HG02623 (cell line): ENCODE results near the gene KIF19.

ENCODE experiments used
- ATAC-seq: cut with Tn5 transposase; IDR thresholded peaks from one replicate; pipeline ENCODE4 v1.9.1; 2021; ENCODE audit warnings: moderate library complexity; ENCODE audit not compliant: unreplicated experiment

KIF19 gene

GRCh38 chr17:74303305-74303704, 22.7 kb upstream of the KIF19 start:
- ATAC-seq, result no peak

- no peak for ATAC-seq
These were observed 21.8 kb upstream of the KIF19 start for GRCh38 chr17:74304184-74304583.

- no peak for ATAC-seq
These were observed 20.0 kb upstream of the KIF19 start for GRCh38 chr17:74305865-74306654.

GRCh38 chr17:74307984-74308773, 17.8 kb upstream of the KIF19 start:
- no peak for ATAC-seq

GRCh38 chr17:74309902-74310301, 16.1 kb upstream of the KIF19 start:
- ATAC-seq, result no peak

- ATAC-seq, result no peak
These were observed 11.1 kb upstream of the KIF19 start for GRCh38 chr17:74314877-74315276.

GRCh38 chr17:74316220-74316619, 9.8 kb upstream of the KIF19 start:
- no peak for ATAC-seq

- ATAC-seq, result no peak
These were observed 9.0 kb upstream of the KIF19 start for GRCh38 chr17:74317071-74317470.

GRCh38 chr17:74318391-74318790, 7.6 kb upstream of the KIF19 start:
- no peak for ATAC-seq

GRCh38 chr17:74324521-74324920, 1.5 kb upstream of the KIF19 start:
- no peak for ATAC-seq

- no peak for ATAC-seq
These were observed 667 bp upstream of the KIF19 start for GRCh38 chr17:74325376-74325742.

GRCh38 chr17:74326506-74326905, 480 bp downstream of the KIF19 start:
- no peak for ATAC-seq

GRCh38 chr17:74328487-74328886, 2.5 kb downstream of the KIF19 start:
- no peak for ATAC-seq

GRCh38 chr17:74329378-74329777, 3.4 kb downstream of the KIF19 start:
- ATAC-seq, result no peak

- no peak for ATAC-seq
These were observed 4.4 kb downstream of the KIF19 start for GRCh38 chr17:74330446-74330845.

GRCh38 chr17:74332017-74332650, 6.1 kb downstream of the KIF19 start:
- no peak for ATAC-seq

GRCh38 chr17:74332763-74333283, 6.8 kb downstream of the KIF19 start:
- no peak for ATAC-seq

GRCh38 chr17:74334393-74335039, 8.5 kb downstream of the KIF19 start:
- ATAC-seq, result no peak

GRCh38 chr17:74335529-74336062, 9.6 kb downstream of the KIF19 start:
- no peak for ATAC-seq

GRCh38 chr17:74336307-74336706, 10.3 kb downstream of the KIF19 start:
- no peak for ATAC-seq
